GM12878 (cell line): ENCODE measurements around the gene DCST1.

Experiments
- CTCF ChIP-seq, 3 experiments: IDR thresholded peaks in 2 of 3; conservative IDR thresholded peaks in 1 of 3; 2 replicates each; pipeline ENCODE4 v1.5.1; 2011; ENCODE audit warnings: low read depth in 3 of 3, low read length in 3 of 3, mild to moderate bottlenecking in 3 of 3, control low read depth in 2 of 3, moderate library complexity in 2 of 3, inconsistent platforms in 1 of 3, mixed read lengths in 1 of 3; ENCODE audit not compliant: control insufficient read depth in 2 of 3, insufficient read depth in 1 of 3; ENCODE audit errors: extremely low read depth in 1 of 3
- EZH2 ChIP-seq: IDR thresholded peaks from 2 replicates; pipeline ENCODE4 v1.6.1; 2012; ENCODE audit warnings: low read depth, mild to moderate bottlenecking, control low read depth, inconsistent platforms, low read length, borderline replicate concordance; ENCODE audit not compliant: control insufficient read depth
- MTA3 ChIP-seq: IDR thresholded peaks from 2 replicates; pipeline ENCODE4 v1.6.1; 2012; ENCODE audit warnings: low read length, inconsistent platforms, borderline replicate concordance
- MXI1 ChIP-seq: fragments of 150-350 bp; IDR thresholded peaks from 2 replicates; pipeline ENCODE4 v1.6.1; 2011; ENCODE audit warnings: low read depth, mild to moderate bottlenecking, inconsistent platforms, low read length, improper control_type of control experiment
- POLR2AphosphoS5 ChIP-seq: IDR thresholded peaks from 2 replicates; pipeline ENCODE4 v1.6.1; 2011; ENCODE audit warnings: mild to moderate bottlenecking, low read length, inconsistent platforms
- POU2F2 ChIP-seq: IDR thresholded peaks from 3 replicates; pipeline ENCODE4 v1.6.1; 2011; ENCODE audit warnings: low read depth, mild to moderate bottlenecking, low read length, borderline replicate concordance
- RAD21 ChIP-seq: IDR thresholded peaks from 2 replicates; pipeline ENCODE4 v1.6.1; 2011; ENCODE audit warnings: mild to moderate bottlenecking, low read depth, low read length, moderate library complexity; ENCODE audit not compliant: insufficient read depth
- RELA ChIP-seq: fragments of 450-650 bp; IDR thresholded peaks from 2 replicates; pipeline ENCODE4 v1.8.0; 2014; ENCODE audit warnings: borderline replicate concordance; ENCODE audit not compliant: partially characterized antibody
- REST ChIP-seq: IDR thresholded peaks from 2 replicates; pipeline ENCODE4 v1.6.1; 2012; ENCODE audit warnings: mild to moderate bottlenecking, low read depth, low read length
- SMC3 ChIP-seq: IDR thresholded peaks from 2 replicates; pipeline ENCODE4 v1.6.1; 2011; ENCODE audit warnings: low read length, improper control_type of control experiment, borderline replicate concordance
- SP1 ChIP-seq: IDR thresholded peaks from one replicate; pipeline ENCODE4 v1.6.1; 2011; ENCODE audit warnings: low read depth, low read length
- SUZ12 ChIP-seq: fragments of 200-600 bp; sonication (generic); IDR thresholded peaks from one replicate; pipeline ENCODE4 v1.6.1; 2018; ENCODE audit warnings: antibody characterized with exemption, mild to moderate bottlenecking; ENCODE audit not compliant: unreplicated experiment
- TCF12 ChIP-seq: IDR thresholded peaks from 2 replicates; pipeline ENCODE4 v1.6.1; 2011; ENCODE audit warnings: low read depth, mild to moderate bottlenecking, low read length
- TF ChIP-seq, protein P1 (sequence below): fragments of 450-650 bp; IDR thresholded peaks from 2 replicates; pipeline ENCODE4 v1.6.1; 2017; ENCODE audit warnings: mild to moderate bottlenecking, moderate library complexity

DNA sequence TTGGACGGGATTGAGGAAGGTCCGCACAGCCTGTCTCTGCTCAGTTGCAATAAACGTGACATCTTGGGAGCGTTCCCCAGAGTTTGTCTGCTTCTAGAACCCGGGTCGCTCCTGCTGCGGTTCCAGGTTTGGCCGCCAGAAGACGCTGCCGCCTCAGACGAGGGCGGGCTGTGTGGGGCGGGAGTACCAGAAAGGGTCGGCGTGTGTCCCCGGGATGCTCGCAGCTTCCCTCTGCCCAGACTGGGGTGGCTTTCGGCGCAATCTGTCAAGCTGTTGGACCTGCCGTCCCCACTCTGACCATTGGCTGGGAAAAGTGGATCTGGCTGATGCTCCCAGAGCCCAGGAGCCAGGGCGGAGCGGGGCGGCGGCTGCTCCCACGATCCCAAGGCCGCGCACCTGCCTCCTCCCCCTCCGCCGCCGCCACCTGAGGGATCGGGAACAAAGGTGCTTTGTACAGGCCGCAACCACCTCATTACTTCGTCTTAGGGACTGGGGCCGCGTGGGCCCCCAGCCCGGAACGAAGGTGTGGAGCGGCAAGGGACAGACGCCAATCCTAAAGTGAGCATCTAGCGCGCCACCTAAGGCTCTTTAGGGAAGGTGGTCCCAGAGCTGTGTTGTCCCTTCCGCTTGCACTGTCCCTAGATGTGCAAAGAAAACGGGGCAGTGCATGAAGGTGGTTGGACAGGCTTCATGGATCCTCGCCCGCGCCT lies 29.2 kb downstream of the DCST1 start:
- TF ChIP-seq SP1 = no peak
- no peak for TF ChIP-seq MXI1
- TF ChIP-seq SUZ12 = no peak
- TF ChIP-seq MTA3 = no peak
- TF ChIP-seq SMC3 = peak; percentile 93
- TF ChIP-seq CTCF (IDR thresholded peaks at IDR 0.05 in 2 of 3, conservative IDR thresholded peaks at IDR 0.05 in 1 of 3; ENCODE audit: control insufficient read depth in 2 of 3, extremely low read depth in 1 of 3, insufficient read depth in 1 of 3, low read depth in 3 of 3, low read length in 3 of 3) = peak; percentile 94 to 98 (median 96)
- TF ChIP-seq RAD21 = peak; percentile 93
- TF ChIP-seq, protein P1, sequence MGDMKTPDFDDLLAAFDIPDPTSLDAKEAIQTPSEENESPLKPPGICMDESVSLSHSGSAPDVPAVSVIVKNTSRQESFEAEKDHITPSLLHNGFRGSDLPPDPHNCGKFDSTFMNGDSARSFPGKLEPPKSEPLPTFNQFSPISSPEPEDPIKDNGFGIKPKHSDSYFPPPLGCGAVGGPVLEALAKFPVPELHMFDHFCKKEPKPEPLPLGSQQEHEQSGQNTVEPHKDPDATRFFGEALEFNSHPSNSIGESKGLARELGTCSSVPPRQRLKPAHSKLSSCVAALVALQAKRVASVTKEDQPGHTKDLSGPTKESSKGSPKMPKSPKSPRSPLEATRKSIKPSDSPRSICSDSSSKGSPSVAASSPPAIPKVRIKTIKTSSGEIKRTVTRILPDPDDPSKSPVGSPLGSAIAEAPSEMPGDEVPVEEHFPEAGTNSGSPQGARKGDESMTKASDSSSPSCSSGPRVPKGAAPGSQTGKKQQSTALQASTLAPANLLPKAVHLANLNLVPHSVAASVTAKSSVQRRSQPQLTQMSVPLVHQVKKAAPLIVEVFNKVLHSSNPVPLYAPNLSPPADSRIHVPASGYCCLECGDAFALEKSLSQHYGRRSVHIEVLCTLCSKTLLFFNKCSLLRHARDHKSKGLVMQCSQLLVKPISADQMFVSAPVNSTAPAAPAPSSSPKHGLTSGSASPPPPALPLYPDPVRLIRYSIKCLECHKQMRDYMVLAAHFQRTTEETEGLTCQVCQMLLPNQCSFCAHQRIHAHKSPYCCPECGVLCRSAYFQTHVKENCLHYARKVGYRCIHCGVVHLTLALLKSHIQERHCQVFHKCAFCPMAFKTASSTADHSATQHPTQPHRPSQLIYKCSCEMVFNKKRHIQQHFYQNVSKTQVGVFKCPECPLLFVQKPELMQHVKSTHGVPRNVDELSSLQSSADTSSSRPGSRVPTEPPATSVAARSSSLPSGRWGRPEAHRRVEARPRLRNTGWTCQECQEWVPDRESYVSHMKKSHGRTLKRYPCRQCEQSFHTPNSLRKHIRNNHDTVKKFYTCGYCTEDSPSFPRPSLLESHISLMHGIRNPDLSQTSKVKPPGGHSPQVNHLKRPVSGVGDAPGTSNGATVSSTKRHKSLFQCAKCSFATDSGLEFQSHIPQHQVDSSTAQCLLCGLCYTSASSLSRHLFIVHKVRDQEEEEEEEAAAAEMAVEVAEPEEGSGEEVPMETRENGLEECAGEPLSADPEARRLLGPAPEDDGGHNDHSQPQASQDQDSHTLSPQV = no peak
- no peak for TF ChIP-seq POLR2AphosphoS5
- TF ChIP-seq RELA = no peak
- no peak for TF ChIP-seq REST
- no peak for TF ChIP-seq EZH2
- no peak for TF ChIP-seq POU2F2
- TF ChIP-seq TCF12 = no peak
